Measurements from ENCODE around the gene ZNFX1.

DNA sequence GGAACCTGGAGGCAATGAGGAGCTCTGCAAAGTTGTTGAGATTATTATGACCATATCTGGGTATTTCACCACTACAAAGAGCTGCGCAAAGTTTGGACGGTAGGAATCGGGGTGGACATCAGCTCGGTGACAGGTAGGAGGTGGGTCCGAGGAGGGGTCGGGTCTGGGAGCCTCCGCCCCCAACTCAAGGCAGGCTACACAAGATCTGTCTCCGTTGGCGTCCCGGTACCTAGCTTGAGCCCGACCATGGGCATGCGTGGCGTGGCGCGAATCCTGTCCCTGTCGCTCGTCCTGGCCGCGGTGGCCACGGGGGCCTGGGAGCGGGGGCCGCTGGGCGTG lies 40.2 kb upstream of the ZNFX1 start:
- TF ChIP-seq, protein P1, sequence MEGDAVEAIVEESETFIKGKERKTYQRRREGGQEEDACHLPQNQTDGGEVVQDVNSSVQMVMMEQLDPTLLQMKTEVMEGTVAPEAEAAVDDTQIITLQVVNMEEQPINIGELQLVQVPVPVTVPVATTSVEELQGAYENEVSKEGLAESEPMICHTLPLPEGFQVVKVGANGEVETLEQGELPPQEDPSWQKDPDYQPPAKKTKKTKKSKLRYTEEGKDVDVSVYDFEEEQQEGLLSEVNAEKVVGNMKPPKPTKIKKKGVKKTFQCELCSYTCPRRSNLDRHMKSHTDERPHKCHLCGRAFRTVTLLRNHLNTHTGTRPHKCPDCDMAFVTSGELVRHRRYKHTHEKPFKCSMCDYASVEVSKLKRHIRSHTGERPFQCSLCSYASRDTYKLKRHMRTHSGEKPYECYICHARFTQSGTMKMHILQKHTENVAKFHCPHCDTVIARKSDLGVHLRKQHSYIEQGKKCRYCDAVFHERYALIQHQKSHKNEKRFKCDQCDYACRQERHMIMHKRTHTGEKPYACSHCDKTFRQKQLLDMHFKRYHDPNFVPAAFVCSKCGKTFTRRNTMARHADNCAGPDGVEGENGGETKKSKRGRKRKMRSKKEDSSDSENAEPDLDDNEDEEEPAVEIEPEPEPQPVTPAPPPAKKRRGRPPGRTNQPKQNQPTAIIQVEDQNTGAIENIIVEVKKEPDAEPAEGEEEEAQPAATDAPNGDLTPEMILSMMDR (IDR thresholded peaks at IDR 0.05) = no peak
- TF ChIP-seq POLR2A (IDR thresholded peaks at IDR 0.05) = no peak
